Measurements from ENCODE around the gene GPR173. TPM values are rescaled to one million over a fixed set of nuclear protein-coding genes. Genes with fewer than 3 reads are reported as not detected.

Gene GPR173
- total and polyA plus RNA-seq, 2 of the 8 experiments (the other 6 are each of a cell fraction or from before 2014, with no cell fraction given): 7.0 to 11.3 TPM

DNA sequence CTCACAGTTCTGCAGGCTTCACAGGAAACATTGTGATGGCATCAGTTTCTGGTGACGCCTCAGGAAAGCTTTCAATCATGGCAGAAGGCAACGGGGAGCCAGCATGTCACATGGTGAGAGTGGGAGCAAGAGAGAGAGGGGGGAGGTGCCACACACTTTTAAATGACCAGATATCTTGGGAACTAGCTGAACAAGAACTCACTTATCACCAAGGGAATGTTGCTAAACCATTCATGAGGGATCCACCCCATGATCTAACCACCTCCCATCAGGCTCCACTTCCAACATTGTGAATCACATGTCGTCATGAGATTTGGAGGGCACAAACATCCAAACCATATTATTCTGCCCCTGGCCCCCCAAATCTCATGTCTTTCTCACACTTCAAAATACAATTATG, 43.3 kb upstream of the GPR173 start (continued):
- TF ChIP-seq BACH1 (IDR thresholded peaks at IDR 0.05; ENCODE audit: low read length) (no peak), POLR2A (IDR thresholded peaks at IDR 0.05; ENCODE audit: control extremely low read depth in 1 of 2, low read depth in 2 of 2, low read length in 2 of 2) (no peak), POLR2AphosphoS5 (IDR thresholded peaks at IDR 0.05; ENCODE audit: low read depth, low read length) (no peak), SIRT6 (IDR thresholded peaks at IDR 0.05; ENCODE audit: low read length) (no peak), SP1 (IDR thresholded peaks at IDR 0.05; ENCODE audit: low read depth, low read length) (no peak)
- TF ChIP-seq, protein P1, sequence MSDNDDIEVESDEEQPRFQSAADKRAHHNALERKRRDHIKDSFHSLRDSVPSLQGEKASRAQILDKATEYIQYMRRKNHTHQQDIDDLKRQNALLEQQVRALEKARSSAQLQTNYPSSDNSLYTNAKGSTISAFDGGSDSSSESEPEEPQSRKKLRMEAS (IDR thresholded peaks at IDR 0.05): no peak
- TF ChIP-seq, protein P2, sequence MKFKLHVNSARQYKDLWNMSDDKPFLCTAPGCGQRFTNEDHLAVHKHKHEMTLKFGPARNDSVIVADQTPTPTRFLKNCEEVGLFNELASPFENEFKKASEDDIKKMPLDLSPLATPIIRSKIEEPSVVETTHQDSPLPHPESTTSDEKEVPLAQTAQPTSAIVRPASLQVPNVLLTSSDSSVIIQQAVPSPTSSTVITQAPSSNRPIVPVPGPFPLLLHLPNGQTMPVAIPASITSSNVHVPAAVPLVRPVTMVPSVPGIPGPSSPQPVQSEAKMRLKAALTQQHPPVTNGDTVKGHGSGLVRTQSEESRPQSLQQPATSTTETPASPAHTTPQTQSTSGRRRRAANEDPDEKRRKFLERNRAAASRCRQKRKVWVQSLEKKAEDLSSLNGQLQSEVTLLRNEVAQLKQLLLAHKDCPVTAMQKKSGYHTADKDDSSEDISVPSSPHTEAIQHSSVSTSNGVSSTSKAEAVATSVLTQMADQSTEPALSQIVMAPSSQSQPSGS (IDR thresholded peaks at IDR 0.05; ENCODE audit: low read length): no peak
